ENCODE data around the gene BATF3.
"Not testable (repeated sequence)": the region's sequence is repeated elsewhere in the genome, so short reads cannot be mapped to it uniquely, and the experiment has no call there.

Gene BATF3

DNA sequence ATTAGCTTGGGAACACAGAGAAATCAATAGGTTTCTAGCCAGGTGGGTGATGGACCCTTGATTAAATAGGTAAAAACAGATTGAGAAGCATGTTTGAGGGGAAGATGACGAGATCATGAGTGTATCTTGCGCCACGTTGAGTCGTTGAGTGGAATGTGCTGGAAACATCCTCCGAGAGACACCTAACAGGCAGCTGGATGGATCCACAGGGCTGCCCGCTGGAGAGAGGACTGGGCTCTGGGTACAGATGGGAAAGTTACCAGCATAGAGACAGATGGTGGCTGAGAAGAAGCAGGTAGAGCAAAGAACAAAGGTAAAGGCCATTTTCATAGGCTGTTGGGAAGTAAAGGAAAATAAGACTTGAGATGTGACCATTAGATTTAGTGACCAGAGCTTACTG is 15.6 kb downstream of the BATF3 start:
- no peak for DNase-seq

DNA sequence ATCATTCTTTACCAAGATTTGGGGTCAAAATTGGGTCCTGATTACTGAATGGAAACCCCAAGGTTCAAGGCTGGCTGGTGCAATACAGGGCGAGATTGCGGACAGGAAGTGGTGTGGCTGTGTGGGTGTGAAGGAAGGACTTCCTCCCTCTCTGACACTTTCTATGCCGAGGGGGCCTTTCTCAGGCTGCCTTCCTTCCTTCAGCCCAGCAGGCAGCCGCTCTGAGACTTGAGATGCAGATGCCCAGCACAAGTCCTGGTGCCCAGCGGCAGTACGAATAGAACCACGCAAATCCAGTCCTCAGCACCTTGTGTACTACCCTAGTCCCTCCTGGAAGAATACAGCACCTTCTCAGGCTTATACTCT is 16.3 kb downstream of the BATF3 start:
- peak; percentile 87 to 91 for DNase-seq

DNA sequence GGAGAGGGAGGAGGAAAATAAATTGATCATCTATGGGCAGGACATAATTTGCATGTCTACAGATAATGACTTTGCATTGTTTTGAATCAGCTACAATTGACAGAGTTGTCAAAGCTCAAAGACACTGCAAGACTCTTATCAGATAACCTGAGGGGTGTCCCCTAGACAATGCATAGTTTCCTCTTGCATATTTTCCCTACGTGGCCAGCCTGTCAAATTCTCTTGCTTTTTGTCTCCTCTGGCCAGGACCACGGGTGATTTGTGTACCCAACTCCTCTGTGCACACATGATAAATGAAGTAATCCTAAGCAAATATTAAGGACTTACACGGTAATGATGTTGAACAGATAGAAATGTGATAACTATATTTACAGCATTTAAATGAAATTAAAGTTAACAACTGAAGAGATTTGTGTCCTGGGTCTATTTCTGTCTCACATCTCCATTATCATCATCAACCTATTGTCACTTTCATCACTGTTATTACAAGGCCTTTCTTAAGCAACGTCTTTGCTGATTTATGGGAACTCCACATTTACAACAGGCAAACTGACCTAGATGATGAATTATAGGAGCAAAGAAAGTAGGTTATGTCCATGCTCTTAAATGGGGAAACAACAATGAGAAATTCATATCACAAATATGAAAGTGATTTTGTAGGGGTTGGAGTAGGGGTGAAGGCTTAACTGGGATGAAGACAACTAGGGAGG is 18.8 kb downstream of the BATF3 start:
- no peak for DNase-seq

DNA sequence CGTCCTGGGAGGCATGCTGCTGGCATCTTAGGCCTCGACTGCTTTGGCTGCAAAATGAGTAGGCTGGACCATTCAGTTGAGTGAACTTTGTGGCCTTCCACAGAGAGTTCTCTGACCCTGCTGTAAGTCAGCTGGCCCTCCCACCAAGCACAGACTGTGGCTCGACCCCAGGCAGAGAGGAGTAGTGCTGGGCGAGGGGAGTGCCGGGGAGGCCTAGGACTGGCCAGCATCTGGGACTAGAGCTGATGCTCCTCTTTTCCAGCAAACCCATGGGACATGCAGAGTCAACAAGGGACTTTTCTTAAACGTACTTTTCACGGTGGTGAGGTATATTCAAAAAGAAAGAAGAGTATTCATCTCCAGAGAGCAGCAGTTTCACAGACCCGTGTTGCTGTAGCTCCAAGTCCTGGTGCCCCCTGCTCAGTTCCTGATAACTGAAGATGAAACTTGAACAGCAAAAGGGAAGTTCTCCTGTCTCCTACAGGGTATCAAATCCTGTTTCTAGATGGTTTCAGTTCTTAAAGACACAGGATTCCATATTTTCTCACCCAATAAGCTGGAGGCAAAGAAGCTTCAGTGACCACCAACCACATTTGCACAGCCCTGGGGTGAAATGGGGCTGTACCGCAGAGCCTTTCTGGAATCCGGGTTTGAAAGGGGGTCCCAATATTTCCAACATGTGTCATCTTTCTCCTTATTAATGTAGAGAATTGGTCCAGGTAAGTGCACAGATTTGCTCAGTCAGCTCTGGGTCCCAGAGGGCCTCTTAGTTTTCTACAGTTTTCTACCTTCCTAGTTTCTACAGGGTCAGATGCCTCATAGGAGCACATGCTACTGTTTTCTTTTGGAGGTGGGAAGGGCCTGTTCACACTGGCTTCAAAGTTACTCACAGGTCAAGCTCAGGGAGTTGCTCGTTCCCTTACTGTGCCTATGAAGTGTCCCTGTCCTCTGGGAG is 20.9 kb downstream of the BATF3 start:
- DNase-seq: no peak

GRCh38 chr1:212677573-212677972 is 22.1 kb downstream of the BATF3 start:
- no peak for DNase-seq

GRCh38 chr1:212677136-212677535 is 22.5 kb downstream of the BATF3 start:
- no peak for DNase-seq

GRCh38 chr1:212675675-212676074 is 24.0 kb downstream of the BATF3 start:
- DNase-seq: no peak

GRCh38 chr1:212674872-212675271 is 24.8 kb downstream of the BATF3 start:
- no peak for DNase-seq

DNA sequence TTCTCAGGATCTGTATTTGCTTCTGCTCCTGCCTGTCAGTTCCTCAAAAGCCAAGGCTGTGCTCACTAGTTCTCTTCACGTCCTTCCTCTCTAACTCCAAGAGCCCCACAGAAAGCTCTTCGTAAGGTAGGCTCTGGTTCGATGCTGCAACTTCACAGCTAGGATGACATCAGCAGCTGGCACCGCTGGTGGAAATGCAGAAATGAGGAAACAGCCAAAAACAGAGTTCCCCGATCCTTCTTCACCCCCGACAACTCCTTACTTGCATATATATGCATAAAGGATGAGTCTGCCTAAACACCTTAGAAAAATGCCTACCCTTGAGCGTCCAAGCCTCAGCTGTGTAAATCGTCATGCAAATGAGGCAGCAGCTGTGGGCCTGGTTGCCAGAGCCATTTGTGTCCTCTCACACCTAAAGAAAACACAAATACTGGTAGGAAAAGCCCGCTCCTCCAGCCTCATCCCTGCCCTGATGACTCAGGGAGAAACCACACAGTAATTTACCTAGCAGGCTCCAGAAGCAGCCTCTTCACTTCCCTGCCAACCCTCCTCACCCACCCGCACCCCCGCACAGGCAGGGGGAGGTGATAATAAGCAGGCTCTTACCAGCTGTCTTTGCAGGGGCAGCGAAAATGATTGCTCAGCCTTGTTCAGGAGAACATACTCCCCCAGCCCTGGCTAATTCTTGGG is 28.2 kb downstream of the BATF3 start:
- peak; percentile 96 to 98 for DNase-seq

GRCh38 chr1:212670882-212671281 is 28.8 kb downstream of the BATF3 start:
- DNase-seq: no peak

DNA sequence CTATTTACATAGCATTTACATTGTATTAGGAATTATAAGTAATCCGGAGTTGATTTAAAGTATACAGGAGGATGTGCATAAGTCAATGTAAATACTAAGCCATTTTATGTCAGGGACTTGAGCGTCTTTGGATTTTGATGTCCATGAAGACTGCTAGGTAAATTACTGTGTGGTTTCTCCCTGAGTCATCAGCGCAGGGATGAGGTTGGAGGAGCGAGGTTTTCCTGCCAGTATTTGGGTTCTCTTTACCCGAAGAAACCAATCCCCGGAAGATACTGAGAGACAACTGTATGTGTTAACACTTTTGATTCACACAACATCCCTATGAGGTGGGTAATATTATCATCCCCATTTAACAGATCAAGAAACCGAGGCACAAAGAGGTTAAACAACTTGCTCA is 29.3 kb downstream of the BATF3 start:
- no peak for DNase-seq

DNA sequence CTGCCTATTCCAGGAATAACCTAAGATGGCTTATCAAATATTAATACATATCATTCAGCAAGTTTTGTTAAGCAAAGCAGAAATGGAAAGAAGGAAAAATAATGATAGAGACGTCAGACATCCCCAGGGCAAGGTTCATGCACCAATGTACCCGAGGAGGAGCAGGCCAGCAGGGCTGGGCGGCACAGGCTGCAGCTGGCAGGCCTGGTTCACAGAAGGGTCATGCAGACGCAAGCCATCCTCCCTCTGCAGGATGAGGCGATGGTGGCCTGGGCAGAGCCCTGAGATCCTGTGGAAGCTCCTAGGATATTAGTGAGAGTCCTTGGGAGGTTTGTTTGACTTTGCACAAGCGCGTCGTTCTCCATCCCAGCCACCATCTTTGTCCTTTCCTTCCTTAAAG is 30.0 kb downstream of the BATF3 start:
- DNase-seq: no peak

GRCh38 chr1:212669102-212669501 is 30.5 kb downstream of the BATF3 start:
- peak; percentile 72 for DNase-seq

GRCh38 chr1:212668477-212668876 is 31.2 kb downstream of the BATF3 start:
- no peak for DNase-seq

- no peak for DNase-seq
Measured at GRCh38 chr1:212667223-212668139, 32.2 kb downstream of the BATF3 start.

- no peak for DNase-seq
Measured at GRCh38 chr1:212666116-212666775, 33.4 kb downstream of the BATF3 start.

DNA sequence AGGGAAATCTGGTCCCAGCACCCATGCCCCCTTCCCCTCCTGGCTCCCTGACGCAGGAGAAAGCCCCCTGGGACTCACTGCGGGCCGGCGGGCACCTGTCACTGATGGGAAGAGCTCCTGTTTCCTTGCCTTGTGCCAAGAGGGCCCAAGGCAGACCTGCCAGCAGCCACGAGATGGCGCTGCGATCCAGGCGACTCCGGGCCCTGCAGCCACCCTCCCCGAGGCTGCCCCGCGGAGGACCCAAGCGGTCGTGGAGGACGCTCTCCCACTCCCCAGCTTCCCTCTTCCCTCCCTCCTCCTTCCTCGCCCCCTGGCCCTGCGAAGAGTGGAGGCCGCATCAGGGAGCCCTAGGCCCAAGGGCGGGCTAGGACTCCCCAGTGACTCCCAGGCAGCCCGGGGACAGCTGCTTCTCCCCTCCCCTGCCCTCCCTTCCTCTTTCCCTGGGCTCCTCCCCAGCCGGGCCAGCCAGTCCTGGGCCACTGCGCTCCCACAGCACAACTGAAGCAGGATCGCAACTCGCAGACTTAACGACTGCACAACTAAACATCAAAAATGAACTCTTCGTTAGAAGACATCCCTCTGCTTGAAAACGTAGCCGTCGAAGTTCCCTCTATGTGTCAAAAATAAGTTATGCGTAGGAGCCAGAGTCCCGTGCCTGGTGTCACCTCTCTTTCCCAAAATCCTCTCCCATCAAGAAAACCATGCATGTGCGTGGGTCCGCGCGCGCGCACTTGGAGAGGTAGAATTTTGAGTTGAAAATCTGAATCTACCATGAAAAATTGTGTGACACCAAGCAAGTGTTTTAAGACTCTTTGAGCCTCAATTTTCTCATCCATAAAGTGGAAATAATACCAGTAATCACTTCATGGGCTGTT is 34.2 kb downstream of the BATF3 start:
- peak; percentile 56 to 61 for DNase-seq

GRCh38 chr1:212664409-212665199 is 35.0 kb downstream of the BATF3 start:
- DNase-seq: no peak

DNA sequence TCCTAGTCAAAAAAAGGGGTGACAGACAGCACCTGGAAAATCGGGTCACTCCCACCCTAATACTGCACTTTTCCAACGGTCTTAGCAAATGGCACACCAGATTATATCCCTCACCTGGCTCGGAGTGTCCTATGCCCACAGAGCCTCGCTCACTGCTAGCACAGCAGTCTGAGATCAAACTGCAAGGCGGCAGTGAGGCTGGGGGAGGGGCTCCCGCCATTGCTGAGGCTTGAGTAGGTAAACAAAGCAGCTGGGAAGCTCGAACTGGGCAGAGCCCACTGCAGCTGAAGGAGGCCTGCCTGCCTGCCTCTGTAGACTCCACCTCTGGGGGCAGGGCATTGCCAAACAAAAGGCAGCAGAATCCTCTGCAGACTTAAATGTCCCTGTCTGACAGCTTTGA is 41.4 kb downstream of the BATF3 start:
- DNase-seq: not testable (repeated sequence)

DNA sequence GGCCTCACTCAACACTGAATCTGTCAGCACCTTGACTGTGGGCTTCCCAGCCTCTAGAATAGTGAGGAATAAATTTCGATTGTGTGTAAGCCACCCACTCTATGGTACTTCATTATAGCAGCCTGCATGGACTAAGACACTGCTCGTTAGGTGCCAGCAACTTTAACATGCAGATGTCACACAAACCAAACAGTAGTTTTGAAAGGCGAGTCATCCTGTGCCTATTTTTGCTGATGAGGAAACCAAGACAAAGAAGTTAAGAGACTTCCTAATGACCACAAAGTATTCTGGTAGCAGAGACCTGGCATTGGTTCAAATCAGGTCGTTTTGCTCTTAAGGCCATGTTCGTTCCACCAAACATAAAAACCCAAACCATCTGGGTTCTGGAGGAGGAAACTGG is 42.9 kb downstream of the BATF3 start:
- no peak for DNase-seq

Data from AML-193 (cell line).